KMS-11 (cell line): ENCODE results near the gene SNAP91.

Experiments used
- H2AFZ ChIP-seq: fragments of 200-600 bp; sonication (generic); 2 replicates; pipeline ENCODE4 v1.6.1; 2016; ENCODE audit warnings: antibody characterized with exemption, mixed run types, low read depth
- H3K27ac ChIP-seq: fragments of 200-600 bp; sonication (generic); 2 replicates; pipeline ENCODE4 v1.6.1; 2016; ENCODE audit warnings: mild to moderate bottlenecking, mixed run types
- H3K27me3 ChIP-seq: fragments of 200-600 bp; sonication (generic); 2 replicates; pipeline ENCODE4 v1.6.1; 2017; ENCODE audit warnings: mild to moderate bottlenecking, low read depth, mixed run types, moderate library complexity; ENCODE audit not compliant: insufficient read depth
- H3K36me3 ChIP-seq: fragments of 200-600 bp; sonication (generic); 2 replicates; pipeline ENCODE4 v1.6.1; 2017; ENCODE audit warnings: mild to moderate bottlenecking, mixed run types; ENCODE audit not compliant: insufficient read depth
- H3K4me1 ChIP-seq: fragments of 200-600 bp; sonication (generic); 2 replicates; pipeline ENCODE4 v1.6.1; 2016; ENCODE audit warnings: mild to moderate bottlenecking, low read depth, mixed run types; ENCODE audit not compliant: poor library complexity, severe bottlenecking
- H3K4me2 ChIP-seq: fragments of 200-600 bp; sonication (generic); 2 replicates; pipeline ENCODE4 v1.7.0; 2016; ENCODE audit warnings: mild to moderate bottlenecking, mixed run types
- H3K4me3 ChIP-seq: fragments of 200-600 bp; sonication (generic); IDR thresholded peaks from 2 replicates; pipeline ENCODE4 v1.6.1; 2017; ENCODE audit warnings: low read depth, low read length, mixed read lengths; ENCODE audit not compliant: insufficient read depth
- H3K79me2 ChIP-seq: fragments of 200-600 bp; sonication (generic); 2 replicates; pipeline ENCODE4 v1.6.1; 2016; ENCODE audit warnings: low read depth, mixed run types; ENCODE audit not compliant: insufficient read depth
- H3K9ac ChIP-seq: fragments of 200-600 bp; sonication (generic); 2 replicates; pipeline ENCODE4 v1.6.1; 2016; ENCODE audit warnings: mild to moderate bottlenecking, mixed run types
- H4K20me1 ChIP-seq: fragments of 200-600 bp; sonication (generic); 2 replicates; pipeline ENCODE4 v1.6.1; 2016; ENCODE audit warnings: mild to moderate bottlenecking, mixed run types; ENCODE audit not compliant: insufficient read depth
- CTCF ChIP-seq: fragments of 200-600 bp; sonication (generic); conservative IDR thresholded peaks from 2 replicates; pipeline ENCODE4 v1.6.1; 2017; ENCODE audit warnings: low read depth, mild to moderate bottlenecking, antibody characterized with exemption, low read length, moderate library complexity, mixed read lengths

SNAP91 gene

GRCh38 chr6:83605517-83605916, 103.4 kb downstream of the SNAP91 start:
- H3K4me1 ChIP-seq = no peaks in the 10 kb centered on the region
- H3K27me3 ChIP-seq = no peaks in the 10 kb centered on the region
- H2AFZ ChIP-seq = no peak overlapping the region
- H4K20me1 ChIP-seq = no peaks in the 10 kb centered on the region
- H3K79me2 ChIP-seq = no peaks in the 10 kb centered on the region
- no peak for TF ChIP-seq CTCF
- no peak overlapping the region for H3K4me2 ChIP-seq
- no peak overlapping the region for H3K27ac ChIP-seq
- no peaks in the 10 kb centered on the region for H3K36me3 ChIP-seq
- H3K9ac ChIP-seq = no peak overlapping the region
- H3K4me3 ChIP-seq = no peak overlapping the region

DNA sequence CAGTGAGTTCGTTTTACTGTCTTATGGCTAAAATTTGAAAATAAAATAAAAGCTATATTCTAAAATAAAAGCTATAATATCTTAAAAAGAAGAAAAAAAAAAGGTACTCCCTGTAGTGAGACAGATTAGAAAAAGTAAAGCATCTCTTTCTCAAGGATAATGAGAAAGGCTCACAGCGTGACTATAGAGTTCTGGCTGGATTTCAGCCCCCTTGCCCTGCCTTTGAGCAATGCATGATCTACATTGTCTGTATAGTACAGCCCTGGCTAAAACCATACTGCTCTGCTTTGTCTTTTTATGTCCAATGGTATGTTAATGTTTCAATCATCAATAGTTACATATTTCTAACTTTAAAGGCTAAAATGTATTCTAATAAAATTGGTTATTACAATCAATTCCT, 105.3 kb downstream of the SNAP91 start:
- Histone ChIP-seq H3K27me3 (no peaks in the 10 kb centered on the region), H3K4me1 (no peaks in the 10 kb centered on the region)
- TF ChIP-seq CTCF = no peak

DNA sequence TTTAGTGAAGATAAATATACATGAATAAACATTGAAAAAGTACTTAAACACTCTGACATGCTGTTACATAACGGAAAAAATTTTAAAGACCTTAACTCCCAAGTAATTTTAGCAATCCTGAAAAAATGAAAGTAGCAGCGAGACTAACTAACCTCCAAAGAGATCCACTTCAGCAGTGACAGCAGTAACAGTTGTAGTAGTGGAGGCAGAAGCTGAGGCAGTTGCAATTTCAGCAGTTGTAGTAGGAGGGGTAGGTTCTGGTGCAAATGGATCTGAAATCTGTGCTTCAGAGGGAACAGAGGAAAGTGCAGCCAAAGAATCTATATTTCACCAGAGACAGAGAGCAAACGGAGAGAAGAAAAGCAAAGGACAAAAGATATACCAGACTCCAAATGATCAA, 107.8 kb downstream of the SNAP91 start:
- H3K27me3 ChIP-seq = no peaks in the 10 kb centered on the region
- H3K4me1 ChIP-seq = no peaks in the 10 kb centered on the region
- no peak overlapping the region for H3K9ac ChIP-seq
- H3K4me3 ChIP-seq = no peak overlapping the region
- no peaks in the 10 kb centered on the region for H4K20me1 ChIP-seq
- H3K27ac ChIP-seq = no peak overlapping the region
- TF ChIP-seq CTCF = no peak
- no peaks in the 10 kb centered on the region for H3K36me3 ChIP-seq
- H3K4me2 ChIP-seq = no peak overlapping the region
- no peak overlapping the region for H2AFZ ChIP-seq
- no peaks in the 10 kb centered on the region for H3K79me2 ChIP-seq

More for the DNA sequence above, 105.3 kb downstream of the SNAP91 start:
- H3K36me3 ChIP-seq = no peaks in the 10 kb centered on the region
- H3K9ac ChIP-seq = no peak overlapping the region
- no peak overlapping the region for H2AFZ ChIP-seq
- H3K79me2 ChIP-seq = no peaks in the 10 kb centered on the region
- no peaks in the 10 kb centered on the region for H4K20me1 ChIP-seq
- H3K27ac ChIP-seq = no peak overlapping the region
- H3K4me2 ChIP-seq = no peak overlapping the region
- no peak overlapping the region for H3K4me3 ChIP-seq

GRCh38 chr6:83600459-83600858, 108.4 kb downstream of the SNAP91 start:
- H3K36me3 ChIP-seq = no peaks in the 10 kb centered on the region
- no peak for TF ChIP-seq CTCF
- H3K4me1 ChIP-seq = no peaks in the 10 kb centered on the region
- H4K20me1 ChIP-seq = no peaks in the 10 kb centered on the region
- no peak overlapping the region for H3K4me3 ChIP-seq
- H3K27me3 ChIP-seq = no peaks in the 10 kb centered on the region
- no peak overlapping the region for H3K27ac ChIP-seq
- no peaks in the 10 kb centered on the region for H3K79me2 ChIP-seq
- no peak overlapping the region for H2AFZ ChIP-seq
- H3K9ac ChIP-seq = no peak overlapping the region
- no peak overlapping the region for H3K4me2 ChIP-seq

GRCh38 chr6:83597511-83597910, 111.4 kb downstream of the SNAP91 start:
- no peaks in the 10 kb centered on the region for H4K20me1 ChIP-seq
- no peaks in the 10 kb centered on the region for H3K4me1 ChIP-seq
- no peak overlapping the region for H3K27ac ChIP-seq
- H3K9ac ChIP-seq = no peak overlapping the region
- no peak overlapping the region for H3K4me2 ChIP-seq
- no peak for TF ChIP-seq CTCF
- H3K4me3 ChIP-seq = no peak overlapping the region
- H3K27me3 ChIP-seq = no peaks in the 10 kb centered on the region
- H2AFZ ChIP-seq = no peak overlapping the region
- no peaks in the 10 kb centered on the region for H3K36me3 ChIP-seq
- H3K79me2 ChIP-seq = no peaks in the 10 kb centered on the region
